AG09309 (cell line): ENCODE results near the gene ABHD10.

Source experiments
- DNase-seq: peaks from one replicate; pipeline ENCODE4 v3.0.0-alpha.2; 2010; ENCODE audit warnings: low read depth
- H3K4me3 ChIP-seq: 2 replicates; pipeline ENCODE4 v1.5.1; 2011; ENCODE audit warnings: mild to moderate bottlenecking, low read depth, low read length, moderate library complexity; ENCODE audit not compliant: control insufficient read depth
- TF ChIP-seq, protein P1 (sequence below): IDR thresholded peaks from 2 replicates; pipeline ENCODE4 v1.5.1; 2011; ENCODE audit warnings: mild to moderate bottlenecking, low read depth, low read length, inconsistent platforms; ENCODE audit not compliant: insufficient read depth, control insufficient read depth; ENCODE audit errors: missing control alignments

The ABHD10 gene

DNA sequence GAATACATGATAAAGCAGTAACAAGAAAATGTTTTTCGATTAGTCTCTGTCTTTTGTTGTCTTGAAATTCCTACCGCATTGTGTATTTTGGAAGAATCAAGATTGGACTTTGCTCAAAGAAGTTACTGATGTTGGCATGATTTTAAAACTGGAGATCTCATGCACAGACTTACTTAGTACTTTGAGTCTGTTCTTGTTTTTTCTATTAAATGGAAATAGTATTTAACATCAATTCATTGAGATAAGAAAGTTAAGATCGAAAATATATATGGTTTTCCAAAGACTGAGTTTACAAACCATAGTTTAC, 2.6 kb downstream of the ABHD10 start:
- H3K4me3 ChIP-seq: no peak overlapping the region
- TF ChIP-seq, protein P1, sequence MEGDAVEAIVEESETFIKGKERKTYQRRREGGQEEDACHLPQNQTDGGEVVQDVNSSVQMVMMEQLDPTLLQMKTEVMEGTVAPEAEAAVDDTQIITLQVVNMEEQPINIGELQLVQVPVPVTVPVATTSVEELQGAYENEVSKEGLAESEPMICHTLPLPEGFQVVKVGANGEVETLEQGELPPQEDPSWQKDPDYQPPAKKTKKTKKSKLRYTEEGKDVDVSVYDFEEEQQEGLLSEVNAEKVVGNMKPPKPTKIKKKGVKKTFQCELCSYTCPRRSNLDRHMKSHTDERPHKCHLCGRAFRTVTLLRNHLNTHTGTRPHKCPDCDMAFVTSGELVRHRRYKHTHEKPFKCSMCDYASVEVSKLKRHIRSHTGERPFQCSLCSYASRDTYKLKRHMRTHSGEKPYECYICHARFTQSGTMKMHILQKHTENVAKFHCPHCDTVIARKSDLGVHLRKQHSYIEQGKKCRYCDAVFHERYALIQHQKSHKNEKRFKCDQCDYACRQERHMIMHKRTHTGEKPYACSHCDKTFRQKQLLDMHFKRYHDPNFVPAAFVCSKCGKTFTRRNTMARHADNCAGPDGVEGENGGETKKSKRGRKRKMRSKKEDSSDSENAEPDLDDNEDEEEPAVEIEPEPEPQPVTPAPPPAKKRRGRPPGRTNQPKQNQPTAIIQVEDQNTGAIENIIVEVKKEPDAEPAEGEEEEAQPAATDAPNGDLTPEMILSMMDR: no peak
- DNase-seq: no peak

DNA sequence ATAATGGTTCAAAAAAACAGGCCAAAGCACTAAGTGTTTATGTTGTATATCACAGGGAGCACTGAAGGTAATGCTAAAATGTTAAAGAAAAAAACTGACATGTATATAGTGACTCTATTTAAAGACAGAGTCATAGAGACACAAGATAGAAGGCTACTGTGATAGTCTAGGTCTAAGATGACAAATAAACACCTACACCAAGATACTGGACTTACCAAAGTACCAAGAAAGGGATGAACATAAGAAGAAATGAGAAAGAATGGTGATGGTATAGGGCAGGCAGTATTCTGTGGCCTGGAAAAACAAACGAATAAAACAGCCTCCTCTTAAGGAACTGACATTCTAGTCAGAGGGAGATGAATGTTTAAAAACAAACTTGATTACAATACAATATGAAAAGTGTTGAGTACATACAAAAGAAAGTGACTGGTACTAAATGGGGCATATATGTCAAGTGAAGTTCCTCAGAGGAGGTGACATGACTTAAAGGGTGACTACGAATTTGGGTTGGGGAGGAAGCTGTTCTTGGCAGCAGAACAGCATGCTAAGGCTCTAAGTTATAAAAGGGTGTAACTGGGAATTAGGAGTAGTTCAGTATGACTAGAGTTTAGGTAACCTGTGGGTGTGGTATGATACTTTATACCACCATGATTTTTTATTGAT, 5.9 kb downstream of the ABHD10 start:
- DNase-seq: no peak
- no peak overlapping the region for H3K4me3 ChIP-seq
- TF ChIP-seq, protein P1: no peak

DNA sequence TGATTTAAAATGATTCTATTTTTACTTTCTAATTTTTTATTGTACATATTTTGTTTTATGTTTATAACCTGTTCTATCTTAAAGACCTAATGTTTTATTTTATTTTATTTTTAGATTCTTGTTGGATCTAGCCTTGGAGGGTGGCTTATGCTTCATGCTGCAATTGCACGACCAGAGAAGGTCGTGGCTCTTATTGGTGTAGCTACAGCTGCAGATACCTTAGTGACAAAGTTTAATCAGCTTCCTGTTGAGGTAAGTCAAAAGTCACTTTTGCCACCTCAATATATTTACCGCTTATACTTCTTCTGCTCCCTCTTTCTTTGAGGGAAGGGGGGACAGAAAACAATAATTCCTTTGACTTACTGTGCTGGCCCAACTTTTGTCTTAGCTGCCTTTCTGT, 8.0 kb downstream of the ABHD10 start:
- no peak overlapping the region for H3K4me3 ChIP-seq
- TF ChIP-seq, protein P1: no peak
- no peak for DNase-seq

DNA sequence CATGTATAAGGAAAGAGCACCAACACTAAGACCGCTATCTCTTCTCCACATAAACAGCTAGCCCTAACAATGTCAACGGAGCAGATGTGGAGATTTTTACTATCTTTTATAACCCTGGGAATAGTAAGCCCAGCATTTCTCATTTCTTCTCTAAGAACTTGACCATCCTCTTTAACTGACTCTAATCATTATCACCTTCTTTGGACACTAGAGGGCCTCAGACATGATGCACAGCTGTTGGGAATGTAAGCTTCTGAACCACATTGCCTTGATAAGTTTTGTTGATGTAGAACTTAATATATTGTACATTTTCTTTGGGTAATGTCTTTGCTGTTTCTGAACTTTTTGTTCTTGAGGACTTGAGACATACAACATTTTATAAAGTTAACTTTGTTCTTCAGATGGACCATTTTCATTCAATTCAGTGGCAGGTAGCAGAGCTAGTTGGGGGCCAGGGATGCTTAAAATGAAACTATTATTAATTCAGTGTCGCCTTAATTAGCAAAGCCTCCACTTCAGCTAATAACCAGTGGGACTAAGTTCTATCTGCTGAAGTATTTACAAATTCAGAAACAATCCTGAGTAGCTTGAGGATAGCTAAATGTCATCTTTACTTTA, 10.3 kb downstream of the ABHD10 start:
- TF ChIP-seq, protein P1: peak; percentile 78
- no peak overlapping the region for H3K4me3 ChIP-seq
- DNase-seq: peak; percentile 51

DNA sequence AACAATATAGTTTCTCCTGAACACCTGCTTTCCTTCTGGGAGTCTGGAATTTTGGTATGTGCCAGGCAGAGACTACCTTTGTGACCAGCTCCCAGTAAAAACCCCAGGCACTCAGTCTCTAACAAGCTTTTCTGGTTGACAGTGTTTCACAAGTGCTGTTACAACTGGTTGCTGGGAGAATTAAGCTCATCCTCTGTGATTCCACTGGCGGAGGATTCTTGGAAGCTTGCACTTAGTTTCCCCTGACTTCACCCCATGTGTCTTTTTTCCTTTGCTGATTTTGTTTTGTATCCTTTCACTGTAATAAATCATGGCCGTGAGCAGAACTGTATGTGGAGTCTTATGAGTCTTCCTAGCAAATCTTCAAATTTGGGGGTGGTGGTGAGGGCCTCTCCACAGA, 14.2 kb downstream of the ABHD10 start:
- no peak for DNase-seq
- TF ChIP-seq, protein P1: no peak
- H3K4me3 ChIP-seq: no peak overlapping the region

DNA sequence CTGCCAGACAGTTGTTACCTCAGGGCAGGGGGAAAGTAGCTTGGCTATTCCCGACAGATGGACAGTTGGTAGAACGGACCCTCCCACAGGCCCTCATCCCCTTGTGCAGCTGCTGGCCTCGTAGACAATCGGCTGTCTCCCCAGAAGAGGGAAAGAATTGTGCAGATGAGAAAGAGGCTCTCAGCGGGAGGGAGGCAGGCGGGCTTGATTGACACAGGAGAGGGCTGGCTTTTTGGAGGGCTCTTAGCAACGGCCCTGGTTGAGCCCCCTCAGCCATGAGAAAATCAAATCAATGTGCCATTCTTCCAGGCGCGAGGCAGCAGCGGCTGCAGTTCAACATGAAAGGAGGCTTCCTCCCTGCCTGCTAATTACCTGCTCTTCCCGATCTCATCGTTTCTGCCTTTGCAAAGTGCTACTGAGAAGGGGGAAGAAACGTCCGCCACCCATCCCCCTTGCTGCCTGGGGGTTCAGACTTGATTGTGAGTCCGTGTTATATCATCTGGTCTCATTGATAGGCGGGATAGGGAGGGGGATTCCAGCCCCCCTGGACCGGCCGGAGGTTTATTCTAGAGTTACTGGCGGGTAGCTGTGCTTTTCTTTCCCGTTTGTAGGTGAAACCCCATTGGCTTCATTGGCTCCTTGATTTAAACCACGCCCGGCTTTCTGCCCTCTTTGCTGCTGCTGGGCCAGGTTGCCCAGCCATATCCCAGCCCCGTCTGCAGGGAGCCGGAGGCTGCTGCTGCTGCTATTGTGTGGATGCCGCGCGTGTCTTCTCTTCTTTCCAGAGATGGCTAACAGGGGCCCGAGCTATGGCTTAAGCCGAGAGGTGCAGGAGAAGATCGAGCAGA, 20.0 kb downstream of the ABHD10 start, which contains the start of gene TAGLN3:
Gene TAGLN3, plus strand, starts transcription at position 287 of the 848 bp plus-strand sequence. Its CDS starts 501 bp downstream, at position 788.
- H3K4me3 ChIP-seq: peak within 1 kb of the TSS; percentile 60
- TF ChIP-seq, protein P1: no peak
- DNase-seq: no peak
